Transverse colon (tissue), 3 donors: Measurements from ENCODE around the gene DST.

Experiments used
- CTCF ChIP-seq, 5 experiments: fragments of 200-600 bp in 3 of 5; fragments of 450-650 bp in 2 of 5; sonication (generic) in 3 of 5; IDR thresholded peaks; 1 replicate in 2 of 5; 2 replicates in 3 of 5; pipeline ENCODE4 v1.5.1; 2016 to 2017; ENCODE audit warnings: antibody characterized with exemption in 5 of 5, inconsistent platforms in 3 of 5, mild to moderate bottlenecking in 2 of 5, moderate library complexity in 1 of 5
- POLR2A ChIP-seq: fragments of 450-650 bp; IDR thresholded peaks from one replicate; pipeline ENCODE4 v1.6.1; 2016; ENCODE audit warnings: antibody characterized with exemption, mild to moderate bottlenecking, moderate library complexity

GRCh38 chr6:56489559-56489958 is 153.1 kb downstream of the DST start:
- TF ChIP-seq CTCF (IDR thresholded peaks at IDR 0.05) (no peak), POLR2A (no peak)
